ENCODE measurements around the gene NLGN1.
"Not testable (repeated sequence)": the region's sequence is repeated elsewhere in the genome, so short reads cannot be mapped to it uniquely, and the experiment has no call there.

The NLGN1 gene

DNA sequence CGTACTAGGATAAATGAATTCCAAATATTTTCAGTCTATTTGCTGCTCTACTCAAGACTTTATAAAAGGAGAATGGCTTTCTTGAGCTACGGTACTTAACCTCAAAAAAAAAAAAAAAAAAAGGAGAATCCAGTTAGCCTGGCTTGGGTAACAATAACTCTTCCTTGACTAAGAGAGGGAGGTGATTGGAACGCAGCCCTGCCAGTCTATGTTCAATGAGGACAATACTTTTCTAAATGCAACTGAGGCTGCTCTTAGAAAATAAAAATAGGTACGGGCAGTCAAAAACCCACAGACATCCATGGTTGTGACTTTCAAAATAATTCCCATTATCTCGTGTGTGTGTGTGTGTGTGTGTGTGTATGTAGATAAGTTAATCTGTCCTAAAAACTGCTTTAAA, 799.9 kb downstream of the NLGN1 start:
- no peak for DNase-seq

DNA sequence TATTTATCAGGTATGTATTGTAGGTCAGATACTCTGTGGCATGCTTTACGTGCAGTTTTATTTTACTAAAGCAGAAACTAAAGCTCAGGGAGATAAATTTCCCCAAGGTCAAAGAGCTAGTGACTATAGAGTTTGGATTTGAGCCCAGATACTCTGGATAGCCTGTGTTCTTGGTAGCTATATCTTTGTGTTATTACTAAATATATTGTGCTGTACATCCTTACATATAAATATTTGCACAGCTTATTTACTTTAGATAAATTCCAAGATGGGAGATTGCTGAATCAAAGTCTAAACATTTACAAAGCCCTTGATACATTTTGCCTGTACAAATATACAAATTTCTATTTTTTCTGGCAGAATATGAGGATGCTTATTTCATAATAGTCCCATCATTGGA, 800.7 kb downstream of the NLGN1 start:
- no peak for DNase-seq

DNA sequence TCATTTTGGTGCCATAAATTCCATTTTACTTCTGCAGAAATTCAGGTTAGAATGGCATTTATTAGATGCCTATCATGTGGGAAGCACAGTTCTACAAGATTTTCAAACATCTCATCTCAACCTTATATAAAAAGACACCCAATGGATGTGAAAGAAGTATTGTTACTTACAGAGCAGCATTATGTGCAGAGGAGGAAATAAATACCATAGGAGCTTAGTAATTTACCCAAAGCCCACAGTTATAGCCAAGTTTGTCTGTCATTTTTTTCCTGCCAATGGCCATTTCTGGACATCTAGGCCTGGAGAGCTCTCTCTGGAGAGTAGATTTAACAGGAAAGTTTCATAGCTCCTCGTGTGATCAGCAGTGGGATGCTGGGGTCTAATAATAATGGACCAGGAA, 802.2 kb downstream of the NLGN1 start:
- no peak for DNase-seq

DNA sequence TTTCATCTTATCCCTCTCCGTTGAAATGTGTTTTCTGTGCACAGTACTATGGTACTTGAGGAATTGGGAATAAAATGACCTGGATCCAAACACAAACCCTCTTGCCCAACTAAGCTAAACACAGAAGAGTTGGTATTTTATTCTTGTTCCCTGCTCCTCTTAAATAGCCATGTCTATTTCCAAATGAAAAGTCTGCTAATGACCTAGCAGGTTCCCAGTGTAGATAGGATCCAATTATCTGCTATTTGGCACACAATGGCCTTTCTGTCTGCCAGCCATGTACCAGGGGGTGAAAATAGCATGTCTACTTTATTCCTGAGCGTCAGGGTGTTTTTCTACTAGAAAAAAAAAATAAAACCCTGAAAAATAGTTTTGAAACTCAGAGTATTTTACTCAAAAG, 804.6 kb downstream of the NLGN1 start:
- DNase-seq: no peak

DNA sequence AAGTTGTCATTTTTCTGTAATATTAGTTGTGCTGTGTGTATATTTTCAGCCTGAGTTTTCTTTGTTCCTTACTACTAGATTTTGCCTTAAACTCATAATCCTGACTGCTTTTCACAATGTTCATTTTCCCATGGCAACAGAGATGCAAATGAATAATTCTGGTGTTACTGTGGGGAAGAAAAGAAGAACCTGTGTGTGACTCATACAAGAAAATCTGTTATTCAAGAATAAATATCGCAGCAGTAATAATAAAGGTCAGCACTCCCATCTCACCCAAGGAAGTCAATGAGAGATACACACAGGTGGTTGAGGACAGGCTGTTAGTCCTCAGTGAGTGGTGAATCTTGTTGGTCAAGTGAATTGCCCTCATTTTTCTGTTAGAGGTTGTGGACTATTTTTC, 805.0 kb downstream of the NLGN1 start:
- no peak for DNase-seq

DNA sequence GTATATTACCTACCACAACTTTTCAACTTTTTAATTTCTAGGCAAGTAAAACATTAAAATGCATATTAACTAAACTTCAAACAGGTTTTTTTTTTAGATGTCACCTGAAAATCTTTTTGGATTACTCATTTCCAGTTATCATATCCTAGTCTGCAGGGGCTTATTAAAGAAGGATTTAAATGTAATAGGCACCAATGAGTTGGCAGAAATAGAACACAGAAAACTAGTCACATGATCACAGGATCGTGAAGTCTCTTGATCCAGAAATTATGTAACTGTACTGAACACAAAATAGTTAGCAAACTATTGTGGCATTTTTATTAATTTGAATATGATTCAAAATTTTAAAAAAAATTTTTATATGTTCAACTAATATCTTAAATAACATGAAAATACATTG, 807.2 kb downstream of the NLGN1 start:
- no peak for DNase-seq

DNA sequence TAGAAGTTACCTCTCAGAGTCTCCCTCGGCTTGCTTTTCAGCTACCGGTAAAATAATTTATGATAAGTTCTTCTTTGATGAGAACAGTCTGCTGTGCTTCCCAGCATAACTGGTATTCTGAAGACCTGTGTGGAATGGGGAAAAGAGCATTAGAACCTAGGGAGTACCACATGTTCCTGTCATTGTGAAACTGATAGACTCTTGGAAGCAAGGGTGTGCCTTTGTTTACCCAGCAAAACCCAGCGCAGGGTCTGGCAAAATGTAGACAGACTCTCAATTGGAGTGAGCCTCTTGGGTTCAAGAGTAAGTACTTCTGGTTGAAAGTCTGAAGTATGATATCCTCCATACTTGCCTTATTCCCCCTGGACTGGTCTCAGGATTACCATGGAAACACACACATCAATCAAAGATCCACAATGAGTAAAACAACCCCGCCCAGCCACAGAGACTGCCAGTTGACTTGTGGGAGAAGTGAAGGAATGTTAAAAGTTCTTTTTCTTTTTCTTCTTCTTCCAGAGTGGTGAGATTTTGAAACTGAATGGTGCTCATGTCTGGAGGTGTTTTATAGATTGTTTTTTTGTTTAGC, 809.2 kb downstream of the NLGN1 start:
- no peak for DNase-seq

DNA sequence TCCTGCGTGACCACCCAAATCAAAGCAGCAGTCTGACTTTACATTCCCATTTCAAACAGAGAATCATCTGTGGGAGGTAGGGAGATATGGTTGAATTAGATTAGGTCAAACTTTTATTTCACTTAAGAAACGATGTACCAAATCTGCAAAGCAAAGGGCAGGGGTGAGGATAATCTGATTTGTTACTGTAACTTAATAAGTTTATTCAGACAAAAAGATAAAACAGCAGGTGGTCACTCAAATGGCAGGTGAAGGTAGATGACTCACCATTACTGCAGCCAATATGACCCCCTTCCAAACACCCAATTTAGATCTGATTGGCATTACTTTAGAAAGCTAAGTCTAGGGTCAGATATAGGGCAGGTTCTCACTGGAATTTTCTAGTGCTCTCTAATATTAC, 810.6 kb downstream of the NLGN1 start:
- DNase-seq: no peak

DNA sequence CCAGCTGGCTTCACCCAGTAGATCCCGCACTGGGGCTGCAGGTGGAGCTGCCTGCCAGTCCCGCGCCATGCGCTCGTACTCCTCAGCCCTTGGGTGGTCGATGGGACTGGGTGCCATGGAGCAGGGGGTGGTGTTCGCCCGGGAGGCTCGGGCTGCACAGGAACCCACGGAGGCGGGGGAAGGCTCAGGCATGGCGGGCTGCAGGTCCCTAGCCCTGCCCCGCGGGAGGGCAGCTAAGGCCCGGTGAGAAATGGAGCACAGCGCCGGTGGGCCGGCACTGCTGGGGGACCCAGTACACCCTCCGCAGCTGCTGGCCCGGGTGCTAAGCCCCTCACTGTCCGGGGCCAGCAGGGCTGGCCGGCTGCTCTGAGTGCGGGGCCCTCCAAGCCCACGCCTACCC, 814.4 kb downstream of the NLGN1 start:
- not testable (repeated sequence) for DNase-seq

DNA sequence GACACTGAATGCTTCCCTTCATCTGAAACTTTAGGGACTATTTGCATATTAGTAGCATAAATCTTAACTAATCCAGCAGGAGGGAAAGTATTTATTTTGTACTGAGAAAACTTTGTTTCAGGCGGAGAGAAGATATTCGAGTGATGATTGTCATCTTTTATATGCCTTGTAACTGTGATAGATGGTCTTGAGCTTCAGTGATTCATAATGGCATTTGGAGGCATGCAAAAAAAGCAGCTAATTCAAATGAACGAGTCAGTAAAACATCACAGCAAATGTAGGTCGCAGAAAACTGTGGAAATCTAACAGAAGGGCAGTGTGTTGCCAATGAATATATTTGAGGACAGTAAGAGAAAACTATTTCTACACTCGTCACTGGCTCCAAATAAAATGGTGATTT, 817.9 kb downstream of the NLGN1 start:
- no peak for DNase-seq

DNA sequence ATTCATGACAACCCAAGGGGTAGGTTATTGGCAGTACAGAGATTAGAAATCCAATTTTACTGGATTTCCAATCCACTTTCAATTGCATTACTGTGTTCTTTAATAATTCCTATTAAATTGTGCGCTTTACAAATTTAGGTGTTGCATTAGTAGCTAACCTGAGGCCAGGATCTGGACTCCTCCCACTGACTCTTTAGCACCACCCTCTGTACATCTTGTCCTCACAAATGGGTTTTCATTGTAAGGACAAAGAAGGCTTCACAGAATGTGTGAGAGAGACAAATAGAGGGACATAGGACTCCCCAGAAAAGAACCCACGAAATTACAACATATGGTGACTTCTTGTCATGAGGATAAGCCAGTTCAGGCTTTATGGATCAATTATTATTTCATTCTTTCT, 818.5 kb downstream of the NLGN1 start:
- no peak for DNase-seq

DNA sequence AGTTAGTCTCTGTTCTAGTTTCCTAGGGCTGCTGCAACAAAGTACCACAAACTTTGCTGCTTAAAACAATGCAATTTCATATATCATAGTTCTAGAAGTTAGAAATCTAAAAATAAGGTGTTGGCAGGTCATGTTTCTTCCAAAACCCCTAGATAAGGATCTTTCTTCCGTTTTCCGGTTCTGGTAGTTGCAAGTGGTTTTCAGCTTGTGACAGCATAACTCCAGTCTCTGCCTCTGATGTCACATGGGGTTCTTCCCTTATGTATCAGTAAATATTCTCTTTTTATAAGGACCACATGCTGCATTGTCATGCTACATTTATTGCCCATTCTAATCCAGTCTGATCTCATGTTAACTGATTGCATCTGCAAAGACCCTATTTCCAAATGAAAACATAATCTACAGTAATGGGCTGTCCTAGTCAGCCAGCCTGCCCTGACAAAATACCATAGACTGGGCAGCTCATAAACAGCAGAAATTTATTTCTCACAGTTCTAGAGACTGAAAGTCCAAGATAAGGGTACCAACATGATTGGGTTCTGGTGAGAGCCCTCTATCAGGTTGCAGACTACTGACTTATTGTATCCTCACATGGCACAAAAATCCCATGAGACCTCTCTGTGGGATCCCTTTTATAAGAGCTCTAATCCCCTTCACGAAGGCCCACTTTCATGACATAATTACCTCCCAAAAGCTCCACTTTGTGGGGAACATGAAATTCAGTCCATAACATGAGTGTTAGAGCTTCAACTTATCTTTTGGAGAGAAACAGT, 819.6 kb downstream of the NLGN1 start:
- DNase-seq: no peak

DNA sequence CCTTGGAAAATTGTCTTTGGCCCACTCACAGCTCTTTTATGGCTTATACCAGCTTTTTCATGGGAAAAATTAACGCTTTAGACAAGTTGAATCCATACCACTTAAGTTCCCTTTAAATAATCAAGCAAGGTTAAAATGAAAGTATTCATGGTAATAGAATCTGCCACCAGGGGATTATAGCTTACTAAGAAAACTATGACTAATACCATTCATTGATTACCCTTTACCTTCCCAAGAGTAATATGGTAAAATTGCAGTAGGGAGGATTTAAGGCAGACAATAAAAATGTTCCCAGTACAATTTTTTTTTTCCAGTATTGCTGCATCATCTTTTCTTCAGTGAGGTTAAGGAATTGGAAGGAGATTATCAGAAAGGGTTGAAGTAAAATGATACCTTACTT, 820.5 kb downstream of the NLGN1 start:
- DNase-seq: no peak

DNA sequence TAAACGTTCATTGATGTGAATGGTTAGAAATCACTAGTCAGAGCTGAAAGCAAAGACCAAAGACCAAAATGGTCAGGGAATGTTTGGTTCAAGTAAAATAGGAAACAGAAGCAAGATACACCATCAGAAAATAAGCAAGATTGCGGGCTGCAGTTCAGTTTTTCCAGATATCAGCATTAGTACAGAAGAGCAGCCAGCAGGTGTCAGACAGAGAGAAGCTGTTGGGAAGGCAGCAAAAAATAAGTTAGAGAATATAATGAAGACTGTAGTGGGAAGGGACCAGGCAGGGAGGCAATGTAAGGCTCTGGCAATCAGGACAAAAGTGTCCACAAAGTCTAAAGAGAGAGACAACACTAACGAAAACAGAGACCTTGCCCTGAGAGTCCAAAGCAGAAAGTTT, 822.2 kb downstream of the NLGN1 start:
- no peak for DNase-seq

DNA sequence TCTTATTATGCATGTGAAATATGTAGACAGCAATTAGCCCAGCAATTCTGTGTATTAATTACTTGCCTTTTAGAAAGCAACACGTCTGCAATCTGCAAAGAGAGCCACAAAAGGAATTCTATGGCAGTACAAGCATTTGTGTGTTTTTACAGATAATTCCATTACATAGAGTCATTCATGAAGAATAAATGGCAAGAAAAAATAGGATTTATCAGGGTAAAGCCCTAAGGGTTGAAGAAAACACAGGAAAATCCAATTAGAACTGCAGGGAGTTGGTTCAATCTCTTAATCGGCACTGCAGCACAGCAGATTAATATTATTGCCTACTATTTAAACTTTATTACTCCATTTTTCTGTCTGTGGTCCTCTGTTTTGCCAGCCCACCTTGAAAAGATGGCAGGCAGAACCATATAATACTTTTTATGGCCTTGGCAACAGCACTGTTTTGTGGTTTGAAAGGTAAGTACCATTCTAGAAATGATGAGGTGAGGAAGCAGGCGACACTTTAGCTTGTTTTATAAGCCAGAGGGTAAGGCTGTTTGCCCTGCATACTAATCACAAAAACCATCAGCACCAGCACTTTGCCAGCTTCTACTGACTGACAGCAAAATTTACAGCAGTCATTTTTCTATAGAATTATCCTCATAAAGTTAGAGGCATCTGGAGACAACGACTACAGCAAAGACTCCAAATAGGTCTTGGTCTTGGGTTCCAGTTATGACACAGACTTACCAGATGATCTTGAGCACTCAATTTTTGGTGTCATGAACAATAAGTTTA, 823.4 kb downstream of the NLGN1 start:
- no peak for DNase-seq

DNA sequence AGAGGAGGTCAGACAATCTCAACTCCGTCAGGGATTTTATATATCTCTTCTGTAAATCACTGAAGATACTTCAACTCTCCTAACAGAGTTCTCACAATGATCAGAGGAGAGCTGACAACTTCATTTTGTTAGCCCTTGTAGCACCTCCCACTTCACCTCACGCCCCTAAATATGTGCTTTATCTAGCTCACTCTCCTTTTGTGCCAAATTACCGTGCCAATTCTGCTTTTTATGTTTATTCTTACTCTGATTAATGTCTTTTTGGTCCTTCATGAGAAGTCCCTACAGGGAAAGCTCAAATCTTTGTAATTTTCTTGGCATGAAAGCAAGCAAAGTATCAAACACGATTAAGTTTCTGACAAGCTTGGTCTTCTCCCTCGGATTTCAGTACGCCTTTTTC, 825.5 kb downstream of the NLGN1 start:
- no peak for DNase-seq

DNA sequence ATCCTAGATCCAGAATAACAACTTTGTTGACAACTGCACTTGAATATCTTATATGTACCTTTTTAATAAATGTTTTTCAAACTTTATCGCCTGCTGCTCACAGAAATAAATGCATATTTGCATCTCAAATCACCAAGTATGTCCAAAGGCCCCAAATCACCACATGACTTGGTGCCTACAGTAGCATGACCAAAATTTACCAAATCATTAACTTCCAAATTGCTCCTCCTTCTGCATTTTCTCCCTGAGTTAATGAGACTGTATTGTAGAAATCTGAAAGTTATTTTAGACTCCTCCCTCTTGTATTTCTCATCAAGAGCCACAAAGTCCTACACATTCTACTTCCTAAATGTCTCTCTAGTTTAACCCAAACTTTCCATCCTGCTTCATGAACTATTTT, 826.1 kb downstream of the NLGN1 start:
- DNase-seq: no peak

DNA sequence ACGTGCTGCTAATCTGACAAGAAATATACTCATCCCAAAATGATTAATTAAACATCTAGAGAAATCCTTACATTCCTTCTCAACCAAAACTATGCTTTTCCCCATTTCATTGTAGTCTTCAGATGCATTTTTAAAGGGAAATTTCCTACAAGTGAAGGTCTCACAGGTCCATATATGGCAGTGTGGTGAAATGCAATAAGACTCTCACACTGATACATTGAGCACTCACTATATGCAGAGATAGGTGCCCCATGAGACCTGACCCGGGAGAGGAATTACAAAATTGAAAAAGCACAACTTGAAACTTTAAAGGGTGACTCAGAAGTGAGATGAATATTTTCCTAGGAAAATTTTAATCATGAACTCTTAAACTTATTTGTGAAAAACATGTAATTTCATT, 832.4 kb downstream of the NLGN1 start:
- DNase-seq: no peak

DNA sequence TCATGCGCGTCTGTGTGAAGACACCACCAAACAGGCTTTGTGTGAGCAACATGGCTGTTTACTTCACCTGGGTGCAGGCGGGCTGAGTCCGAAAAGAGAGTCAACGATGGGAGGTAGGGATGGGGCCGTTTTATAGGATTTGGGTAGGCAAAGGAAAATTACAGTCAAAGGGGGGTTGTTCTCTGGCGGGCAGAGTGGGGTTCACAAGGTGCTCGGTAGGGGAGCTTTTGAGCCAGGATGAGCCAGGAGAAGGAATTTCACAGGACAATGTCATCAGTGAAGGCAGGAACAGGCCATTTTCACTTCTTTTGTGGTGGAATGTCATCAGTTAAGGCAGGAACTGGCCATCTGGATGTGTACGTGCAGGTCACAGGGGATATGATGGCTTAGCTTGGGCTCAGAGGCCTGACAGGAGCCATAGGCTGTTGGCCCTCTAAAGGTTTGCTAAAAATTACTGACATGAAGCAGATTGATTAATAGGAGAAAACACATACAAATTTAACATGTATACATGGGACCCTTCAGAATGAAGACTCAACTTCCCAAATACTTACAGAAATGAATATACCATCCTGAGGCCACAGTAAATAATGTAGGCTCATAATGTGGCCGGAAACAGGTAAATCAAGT, 834.6 kb downstream of the NLGN1 start:
- not testable (repeated sequence) for DNase-seq

DNA sequence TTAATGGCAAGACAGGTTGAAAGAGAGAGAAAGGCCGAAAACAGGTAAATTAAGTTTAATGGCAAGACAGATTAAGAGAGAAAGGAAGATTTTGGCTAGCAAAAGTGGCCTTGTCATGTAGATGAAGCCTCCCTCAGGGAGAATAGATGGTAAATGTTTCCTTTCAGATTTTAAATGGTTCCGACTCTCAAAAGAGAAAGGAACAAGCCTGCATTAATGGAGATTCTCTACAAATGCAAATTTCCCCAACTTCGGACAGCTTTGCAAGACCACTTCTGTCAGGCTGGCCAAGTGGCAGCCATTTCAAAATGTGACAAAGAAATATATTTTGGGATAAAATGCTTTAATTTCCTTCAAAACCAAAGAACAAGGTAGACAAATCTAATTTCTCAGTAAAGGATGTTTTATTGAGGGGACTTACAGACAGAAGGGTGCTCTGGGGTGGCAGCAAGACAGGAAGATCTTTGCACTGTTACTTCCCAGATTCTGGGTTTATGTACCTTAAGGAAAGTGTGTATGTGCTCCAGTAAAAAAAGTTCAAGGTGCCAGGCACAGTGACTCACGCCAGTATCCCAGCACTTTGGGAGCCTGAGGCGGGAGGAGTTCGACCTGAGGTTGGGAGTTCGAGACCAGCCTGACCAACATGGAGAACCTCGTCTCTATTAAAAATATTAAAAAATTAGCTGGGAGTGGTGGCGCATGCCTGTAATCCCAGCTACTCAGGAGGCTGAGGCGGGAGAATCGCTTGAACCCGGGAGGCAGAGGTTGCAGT, 835.3 kb downstream of the NLGN1 start:
- no peak for DNase-seq

DNA sequence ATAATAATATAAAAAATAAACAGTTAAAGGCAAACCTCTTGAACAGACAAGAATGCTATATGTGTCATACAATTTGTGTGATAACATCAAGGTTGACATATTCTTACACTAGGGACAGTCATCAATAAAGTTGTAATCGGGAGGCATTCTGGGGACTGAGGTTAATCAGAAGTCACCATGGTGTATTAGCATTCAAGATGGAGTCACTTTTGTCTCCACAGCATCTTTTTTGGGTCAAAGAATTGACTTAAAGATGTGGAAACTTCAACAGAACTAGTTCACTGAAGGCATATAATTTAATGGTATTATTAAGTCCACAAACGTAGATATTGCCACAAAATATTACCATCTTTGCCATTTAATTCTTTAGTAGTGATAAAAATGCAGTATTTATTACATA, 836.0 kb downstream of the NLGN1 start:
- no peak for DNase-seq

DNA sequence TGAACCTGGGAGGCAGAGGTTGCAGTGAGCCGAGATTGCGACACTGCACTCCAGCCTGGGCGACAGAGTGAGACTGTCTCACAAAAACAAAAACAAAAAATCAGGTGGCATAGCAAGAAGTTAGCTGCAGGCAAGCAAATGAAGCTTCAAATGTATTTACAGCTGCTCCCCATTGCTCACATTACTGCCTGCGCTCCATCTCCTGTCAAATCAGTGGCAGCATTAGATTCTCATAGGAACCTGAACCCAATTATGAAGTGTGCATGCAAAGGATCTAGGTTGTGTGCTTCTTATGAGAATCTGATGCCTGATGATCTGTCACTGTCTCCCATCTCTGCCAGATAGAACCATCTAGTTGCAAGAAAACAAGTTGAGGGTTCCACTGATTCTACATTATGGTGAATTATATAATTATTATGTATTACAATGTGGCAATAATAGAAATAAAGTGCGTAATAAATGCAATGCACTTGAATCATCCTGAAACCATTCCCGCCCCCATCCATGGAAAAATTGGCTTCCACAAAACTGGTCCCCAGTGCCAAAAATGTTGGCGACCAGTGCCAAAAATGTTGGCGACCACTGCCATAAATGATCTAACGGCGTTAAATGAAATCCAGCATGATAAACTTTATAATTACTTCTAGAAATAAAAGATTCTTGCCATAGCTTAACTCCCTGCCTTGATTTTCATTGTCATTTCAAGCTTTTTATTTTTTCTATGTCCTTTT, 844.9 kb downstream of the NLGN1 start:
- DNase-seq: no peak
